Peyer's patch (tissue), 4 donors: ENCODE data around the gene ROBO1. TPM values are rescaled to one million over a fixed set of nuclear protein-coding genes. Genes with fewer than 3 reads are reported as not detected.

ENCODE experiments used
- DNase-seq, 3 donors: peaks; one replicate each; pipeline ENCODE4 v3.0.0-alpha.2; 2017 to 2019
- H3K27ac ChIP-seq, 4 donors: fragments of 200-600 bp; sonication (generic); one replicate each; pipeline ENCODE4 v1.5.1; 2016 to 2019
- H3K27me3 ChIP-seq, 2 donors: fragments of 200-600 bp; sonication (generic); one replicate each; pipeline ENCODE4 v1.5.1; 2019
- H3K36me3 ChIP-seq, 3 donors: fragments of 200-600 bp; sonication (generic); one replicate each; pipeline ENCODE4 v1.5.1; 2016 to 2019
- H3K4me1 ChIP-seq, 4 donors: fragments of 200-600 bp; sonication (generic); one replicate each; pipeline ENCODE4 v1.5.1; 2016 to 2019
- H3K4me3 ChIP-seq, 4 donors: fragments of 200-600 bp; sonication (generic); 1 replicate in 3 of 4; 2 replicates in 1 of 4; pipeline ENCODE4 v1.5.1; 2016 to 2019; ENCODE audit warnings: mild to moderate bottlenecking in 1 of 4
- H3K9me3 ChIP-seq, 4 donors: fragments of 200-600 bp; sonication (generic); one replicate each; pipeline ENCODE4 v1.5.1; 2016 to 2019; ENCODE audit warnings: mild to moderate bottlenecking in 1 of 4
- CTCF ChIP-seq, 6 experiments: fragments of 450-650 bp in 4 of 6; fragments of 200-600 bp in 2 of 6; sonication (generic) in 1 of 6; IDR thresholded peaks; one replicate each; pipeline ENCODE4 v1.5.1; 2017 to 2019; ENCODE audit warnings: antibody characterized with exemption in 6 of 6, mild to moderate bottlenecking in 3 of 6, moderate library complexity in 1 of 6
- POLR2A ChIP-seq, 2 donors: fragments of 450-650 bp; IDR thresholded peaks; one replicate each; pipeline ENCODE4 v1.5.1; 2017; ENCODE audit warnings: antibody characterized with exemption in 2 of 2, mild to moderate bottlenecking in 2 of 2, moderate library complexity in 2 of 2
- total RNA-seq, 4 donors: library from RNA; depleted of rRNA; stranded (reverse); fragments of >200 nt; gene quantifications; one replicate each; pipeline ENCODE4 v1.1.0, GENCODE V29; 2016

The ROBO1 gene
- total RNA-seq, 4 donors from 2014 or later: 9.5 to 41.3 (median 24.2) TPM

GRCh38 chr3:78860567-78860966, 907.2 kb downstream of the ROBO1 start:
- Histone ChIP-seq H3K36me3 (no peaks in the 10 kb centered on the region), H3K4me3 (no peak overlapping the region), H3K9me3 (no peaks in the 10 kb centered on the region), H3K27me3 (no peaks in the 10 kb centered on the region), H3K4me1 (no peaks in the 10 kb centered on the region), H3K27ac (no peak overlapping the region)
- DNase-seq: no peak
- TF ChIP-seq CTCF (IDR thresholded peaks at IDR 0.05) (no peak), POLR2A (IDR thresholded peaks at IDR 0.05) (no peak)

DNA sequence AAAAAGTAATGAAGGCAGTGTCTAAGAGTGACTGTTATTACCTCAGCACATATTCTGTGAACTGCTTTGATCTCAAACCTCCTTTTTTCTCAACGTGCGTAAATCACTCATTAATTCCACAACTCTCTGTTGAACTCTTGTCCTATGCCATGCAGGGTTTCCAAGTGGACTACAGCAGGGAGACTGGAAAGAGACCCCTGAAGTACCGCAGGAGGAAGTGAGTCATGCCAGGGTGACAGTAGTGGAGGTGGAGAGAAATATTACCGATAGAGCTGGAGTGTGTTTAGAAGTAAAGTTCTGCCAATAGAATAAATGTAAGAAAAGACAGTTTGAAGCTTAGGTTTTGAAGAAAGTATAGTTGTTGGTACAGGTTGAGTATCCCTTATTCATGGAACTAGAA, 908.9 kb downstream of the ROBO1 start:
- no peak for TF ChIP-seq CTCF (IDR thresholded peaks at IDR 0.05)
- no peak for TF ChIP-seq POLR2A (IDR thresholded peaks at IDR 0.05)
- Histone ChIP-seq H3K4me1 (no peaks in the 10 kb centered on the region), H3K27ac (no peak overlapping the region), H3K36me3 (no peaks in the 10 kb centered on the region), H3K4me3 (no peak overlapping the region), H3K9me3 (no peaks in the 10 kb centered on the region), H3K27me3 (no peaks in the 10 kb centered on the region)
- no peak for DNase-seq

DNA sequence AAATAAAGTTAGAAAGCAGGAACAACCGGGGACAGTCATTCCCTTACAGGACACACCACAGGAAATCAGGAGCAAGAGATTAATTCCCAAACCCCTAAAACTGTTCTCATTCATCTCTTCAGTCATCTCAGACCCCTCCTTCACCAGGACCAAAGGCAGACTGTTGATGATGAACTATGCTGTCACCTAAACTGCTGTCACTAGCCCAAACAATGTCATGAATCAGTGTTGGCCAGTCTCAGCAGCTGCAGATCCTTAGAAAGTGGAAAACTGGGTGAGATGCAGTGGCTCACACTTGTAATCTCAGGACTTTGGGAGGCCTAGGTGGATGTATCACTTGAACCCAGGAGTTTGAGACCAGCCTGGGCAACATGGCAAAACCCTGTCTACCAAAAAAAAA, 909.6 kb downstream of the ROBO1 start:
- H3K27me3 ChIP-seq: no peaks in the 10 kb centered on the region
- H3K9me3 ChIP-seq: no peaks in the 10 kb centered on the region
- no peaks in the 10 kb centered on the region for H3K4me1 ChIP-seq
- DNase-seq: no peak
- H3K4me3 ChIP-seq: no peak overlapping the region
- no peak overlapping the region for H3K27ac ChIP-seq
- TF ChIP-seq CTCF (IDR thresholded peaks at IDR 0.05) (no peak), POLR2A (IDR thresholded peaks at IDR 0.05) (no peak)
- no peaks in the 10 kb centered on the region for H3K36me3 ChIP-seq

DNA sequence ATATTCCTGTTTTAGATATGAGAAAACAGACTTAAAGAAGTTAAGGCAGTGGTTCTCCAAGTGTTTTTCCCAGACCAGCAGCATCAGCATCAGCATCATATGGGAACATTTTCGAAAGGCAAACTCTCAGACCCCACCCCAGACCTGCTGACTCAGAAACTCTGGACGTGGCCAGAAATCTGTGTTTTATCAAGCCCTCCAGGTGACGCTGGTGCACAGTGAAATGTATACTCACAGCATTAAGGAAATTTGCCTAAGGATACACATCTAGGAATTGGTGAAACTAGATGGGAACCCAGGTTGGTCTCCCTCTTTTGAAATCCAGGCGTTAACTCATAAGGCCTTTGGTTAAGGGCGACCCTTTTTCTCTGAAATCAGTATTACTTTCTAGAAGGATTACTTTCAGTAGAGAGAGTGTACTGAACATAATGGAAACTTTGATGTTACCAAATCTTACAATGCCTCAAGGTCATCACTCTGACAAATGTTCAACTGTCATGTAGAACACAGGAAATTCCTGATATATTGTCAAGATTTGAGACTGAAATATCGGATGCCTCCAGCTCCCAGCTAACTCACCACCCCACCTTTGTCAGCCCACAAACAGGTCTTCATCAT, 910.2 kb downstream of the ROBO1 start:
- Histone ChIP-seq H3K4me1 (no peaks in the 10 kb centered on the region), H3K4me3 (no peak overlapping the region), H3K9me3 (no peaks in the 10 kb centered on the region), H3K36me3 (no peaks in the 10 kb centered on the region), H3K27me3 (no peaks in the 10 kb centered on the region), H3K27ac (no peak overlapping the region)
- no peak for DNase-seq
- TF ChIP-seq CTCF (IDR thresholded peaks at IDR 0.05) (no peak), POLR2A (IDR thresholded peaks at IDR 0.05) (no peak)

DNA sequence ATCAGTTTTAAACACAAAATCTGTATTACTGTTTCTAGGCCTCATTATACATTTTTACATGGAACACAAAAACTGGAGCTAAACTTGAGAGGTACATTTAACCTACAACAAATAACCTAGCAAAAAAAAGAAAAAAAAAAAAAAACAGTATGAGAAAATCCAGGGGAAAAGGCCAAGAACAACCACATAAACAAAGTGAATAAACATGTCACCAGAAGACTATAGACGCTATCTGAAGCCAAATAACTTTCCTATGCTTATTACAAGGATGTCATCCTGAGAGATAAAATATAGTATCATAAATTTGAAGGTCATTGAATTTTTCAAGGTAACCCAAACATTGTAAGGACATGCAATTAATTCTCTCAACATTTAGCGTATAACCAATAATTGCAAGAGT, 911.6 kb downstream of the ROBO1 start:
- Histone ChIP-seq H3K4me1 (no peaks in the 10 kb centered on the region), H3K4me3 (no peak overlapping the region), H3K27ac (no peak overlapping the region), H3K36me3 (no peaks in the 10 kb centered on the region), H3K9me3 (no peaks in the 10 kb centered on the region), H3K27me3 (no peaks in the 10 kb centered on the region)
- no peak for DNase-seq
- TF ChIP-seq POLR2A (IDR thresholded peaks at IDR 0.05) (no peak), CTCF (IDR thresholded peaks at IDR 0.05) (no peak)

DNA sequence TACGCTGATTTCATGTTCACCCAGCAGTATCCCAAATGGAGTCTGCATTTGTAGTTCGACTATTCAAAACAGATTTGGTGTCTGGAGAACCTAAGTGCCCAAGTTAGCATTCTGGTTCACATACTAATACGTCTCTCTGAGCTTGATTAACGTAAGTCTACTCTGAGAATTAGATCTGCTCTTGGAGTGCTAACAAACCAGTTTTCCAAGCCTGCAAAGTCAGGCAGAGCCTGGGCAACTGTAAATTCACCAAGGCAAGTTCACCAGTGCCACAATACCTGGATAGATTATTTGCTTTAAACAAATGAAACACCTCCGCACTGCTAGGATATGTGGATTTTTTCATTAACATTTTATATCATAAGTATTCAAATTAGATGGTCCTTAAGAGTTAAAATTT, 912.6 kb downstream of the ROBO1 start:
- Histone ChIP-seq H3K27ac (no peak overlapping the region), H3K27me3 (no peaks in the 10 kb centered on the region), H3K9me3 (no peaks in the 10 kb centered on the region), H3K4me3 (no peak overlapping the region), H3K4me1 (no peaks in the 10 kb centered on the region), H3K36me3 (no peaks in the 10 kb centered on the region)
- TF ChIP-seq CTCF (IDR thresholded peaks at IDR 0.05) (no peak), POLR2A (IDR thresholded peaks at IDR 0.05) (no peak)
- DNase-seq: no peak
